Stimulated activated CD8-positive, alpha-beta memory T cell treated with anti-CD3 and anti-CD28 coated beads, Interleukin-12 subunit alpha, Interleukin-12 subunit beta, amount 100 ng/mL, for 4 hours (primary cell): ENCODE results near the gene CLEC16A.
"Not testable (repeated sequence)": the region's sequence is repeated elsewhere in the genome, so short reads cannot be mapped to it uniquely, and the experiment has no call there.

Experiments
- DNase-seq: peaks from one replicate; pipeline ENCODE4 v3.0.0-alpha.2; 2020; ENCODE audit warnings: low read depth

Gene CLEC16A

GRCh38 chr16:10926094-10926493 lies 18.3 kb upstream of the CLEC16A start:
- DNase-seq = no peak

GRCh38 chr16:10926867-10927266 lies 17.5 kb upstream of the CLEC16A start:
- no peak for DNase-seq

GRCh38 chr16:10927497-10928112 lies 16.8 kb upstream of the CLEC16A start:
- DNase-seq = no peak

GRCh38 chr16:10929097-10929496 lies 15.3 kb upstream of the CLEC16A start:
- not testable (repeated sequence) for DNase-seq

GRCh38 chr16:10929853-10930754 lies 14.3 kb upstream of the CLEC16A start:
- DNase-seq = no peak

GRCh38 chr16:10930755-10931093 lies 13.6 kb upstream of the CLEC16A start:
- DNase-seq = no peak

- no peak for DNase-seq
These were observed 13.2 kb upstream of the CLEC16A start for GRCh38 chr16:10931134-10931533.

- DNase-seq = no peak
These were observed 12.3 kb upstream of the CLEC16A start for GRCh38 chr16:10931977-10932632.

- no peak for DNase-seq
These were observed 11.2 kb upstream of the CLEC16A start for GRCh38 chr16:10932959-10933710.

- DNase-seq = no peak
These were observed 10.5 kb upstream of the CLEC16A start for GRCh38 chr16:10933865-10934264.

GRCh38 chr16:10934325-10935107 lies 9.8 kb upstream of the CLEC16A start:
- no peak for DNase-seq

GRCh38 chr16:10935226-10935915 lies 9.0 kb upstream of the CLEC16A start:
- DNase-seq = no peak

- DNase-seq = no peak
These were observed 7.9 kb upstream of the CLEC16A start for GRCh38 chr16:10936272-10936984.

- DNase-seq = no peak
These were observed 7.1 kb upstream of the CLEC16A start for GRCh38 chr16:10937068-10937859.

- no peak for DNase-seq
These were observed 6.0 kb upstream of the CLEC16A start for GRCh38 chr16:10938321-10938720.

GRCh38 chr16:10938796-10939648 lies 5.3 kb upstream of the CLEC16A start:
- no peak for DNase-seq

- DNase-seq = no peak
These were observed 4.6 kb upstream of the CLEC16A start for GRCh38 chr16:10939649-10940234.

GRCh38 chr16:10940501-10941079 lies 3.8 kb upstream of the CLEC16A start:
- no peak for DNase-seq
